ENCODE results near the gene ZFR2.

The ZFR2 gene

DNA sequence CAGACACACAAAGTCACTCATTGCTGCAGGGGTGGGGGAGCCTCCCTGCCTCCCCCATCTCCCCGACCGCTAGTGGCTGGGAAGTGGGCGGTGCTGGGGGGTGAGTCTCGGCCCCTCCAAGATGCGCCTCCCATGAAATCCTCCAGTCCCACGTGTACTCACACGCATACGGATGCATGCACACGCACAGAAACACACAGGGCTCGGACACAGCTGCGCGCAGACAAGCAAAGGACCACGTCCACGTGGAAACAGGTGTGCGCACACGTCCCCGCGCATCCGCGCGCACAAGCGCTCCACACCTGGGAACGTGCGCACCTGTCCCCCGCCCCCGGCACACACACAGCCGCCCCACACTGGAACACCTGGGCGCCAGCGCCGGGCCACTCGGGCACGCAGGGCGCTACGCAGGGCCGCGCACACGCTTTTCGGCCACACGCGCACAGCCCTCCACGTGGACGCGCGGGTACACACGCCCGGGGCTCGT lies 83.3 kb downstream of the ZFR2 start:
- DNase-seq: peak; percentile 30

DNA sequence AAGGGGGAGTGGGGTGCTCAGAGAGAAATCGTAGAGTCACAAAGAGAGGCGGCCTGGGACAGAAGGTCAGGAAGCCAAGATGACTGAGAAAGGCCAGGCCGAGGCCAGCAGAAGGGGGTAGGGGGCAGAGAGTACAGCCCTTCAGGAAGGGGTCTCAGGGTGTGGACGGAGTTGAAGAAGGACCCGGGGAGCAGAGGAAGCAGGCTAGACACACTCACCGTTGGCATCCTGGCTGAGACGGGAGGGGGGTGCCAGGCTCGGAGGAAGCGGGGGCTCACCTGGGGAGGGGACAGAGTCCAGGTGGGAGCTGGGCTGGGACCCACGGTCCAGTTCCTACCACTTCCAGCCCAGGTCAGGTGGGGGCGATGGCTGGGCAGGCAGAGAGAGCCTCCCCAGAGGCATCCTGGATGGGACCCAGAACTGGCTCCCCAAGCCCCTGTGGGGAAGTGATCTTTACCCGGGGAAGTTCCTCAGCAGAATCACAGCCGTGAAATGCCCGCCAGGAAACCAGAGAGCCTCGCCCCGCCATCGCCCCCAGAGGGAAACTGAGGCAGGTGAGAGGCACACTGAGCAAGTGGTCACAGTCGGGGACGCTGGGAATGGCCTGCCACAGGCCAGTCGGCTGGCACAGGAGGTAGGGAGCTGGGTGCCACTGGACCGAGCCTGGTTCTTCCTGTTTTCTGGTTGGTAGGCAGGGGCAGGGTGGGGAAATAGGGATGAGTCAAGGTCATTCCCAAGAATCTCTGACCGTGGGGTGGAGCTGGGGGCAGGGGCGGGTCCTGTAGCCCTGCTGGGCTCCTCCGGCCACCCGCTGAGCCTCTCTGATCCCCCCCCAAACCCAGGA lies 84.0 kb downstream of the ZFR2 start:
- DNase-seq: no peak

DNA sequence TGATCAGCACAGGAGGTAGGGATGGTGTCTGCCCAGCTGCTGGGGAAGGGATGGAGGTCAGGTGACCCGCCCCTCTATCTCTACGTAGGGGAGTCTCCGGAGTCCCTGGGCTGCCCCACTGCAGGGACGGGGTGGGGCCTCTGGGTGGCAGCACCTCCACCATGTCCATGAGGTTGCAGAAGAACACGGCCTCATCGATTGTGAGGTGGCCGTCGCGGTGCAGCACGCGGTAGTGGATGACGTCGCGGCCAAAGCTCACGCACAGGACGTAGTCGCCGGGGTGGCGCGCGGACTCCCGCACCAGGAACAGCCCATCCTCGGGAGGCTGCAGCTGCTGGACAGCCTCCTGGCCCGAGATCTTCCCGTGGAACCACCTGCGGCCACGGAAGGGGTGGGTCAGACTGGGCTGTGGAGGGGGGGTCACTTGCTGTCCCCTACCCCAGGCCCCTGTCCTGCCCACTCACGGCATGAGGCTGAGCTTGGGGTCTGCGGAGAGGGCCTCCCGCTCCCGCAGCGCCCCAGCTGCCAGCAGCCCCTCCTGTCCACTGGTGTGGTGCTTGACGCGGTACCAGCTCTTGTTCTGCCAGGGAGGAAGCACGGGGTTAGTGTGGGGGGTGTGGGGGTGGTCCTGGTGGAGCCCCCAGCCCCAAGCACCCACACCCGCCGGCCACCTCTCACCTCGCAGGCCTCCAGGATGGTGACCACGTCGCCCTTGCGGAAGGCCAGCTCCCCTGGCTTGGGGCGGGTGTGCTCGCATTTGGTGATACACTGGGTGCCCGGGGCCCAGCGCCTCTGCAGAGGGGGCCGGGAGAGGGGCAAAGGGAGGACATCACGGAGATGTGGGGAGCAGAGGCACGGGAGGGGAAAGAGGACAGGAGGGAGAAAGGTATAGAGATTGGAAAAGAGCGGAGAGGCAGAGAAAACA lies 84.9 kb downstream of the ZFR2 start:
- DNase-seq: peak; percentile 62

DNA sequence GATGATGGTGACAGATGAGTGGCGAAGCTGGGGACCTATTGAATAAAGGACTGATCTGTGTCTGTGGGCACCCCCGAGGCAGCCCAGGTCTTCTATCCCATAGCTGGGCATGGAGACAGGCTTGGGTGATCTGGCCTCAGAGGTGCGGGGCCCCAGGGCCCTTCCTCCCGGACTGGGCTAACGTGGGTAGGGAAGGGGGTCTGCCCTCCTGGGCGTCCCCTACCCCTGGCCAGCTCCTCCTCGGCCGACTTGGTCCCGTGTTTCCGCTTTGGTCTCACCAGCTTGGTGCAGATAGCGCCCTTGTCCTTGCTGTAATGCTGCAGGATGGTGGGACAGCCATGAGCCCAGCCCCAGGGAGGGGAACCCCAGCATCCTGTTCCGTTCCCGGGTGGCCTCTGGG lies 85.9 kb downstream of the ZFR2 start:
- no peak for DNase-seq

DNA sequence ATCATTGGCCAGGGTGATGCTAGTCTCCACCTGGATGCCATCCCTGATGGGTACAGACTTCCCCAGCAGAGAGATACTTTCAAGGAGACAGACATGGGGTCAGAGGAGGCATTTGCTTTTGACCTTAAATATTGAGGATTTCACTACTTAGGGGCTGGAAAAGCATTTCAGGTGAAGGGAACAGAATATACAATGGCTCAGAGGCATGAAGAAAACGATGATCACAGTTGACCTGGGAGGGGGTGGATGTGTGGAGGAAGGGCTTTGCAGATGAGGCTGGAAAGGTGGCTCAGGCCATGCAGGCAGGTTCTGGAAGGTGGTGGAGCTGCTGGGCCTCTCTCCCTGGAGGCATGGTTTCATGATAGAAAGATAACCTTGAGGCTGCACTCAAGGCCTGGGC lies 86.5 kb downstream of the ZFR2 start:
- DNase-seq: no peak

DNA sequence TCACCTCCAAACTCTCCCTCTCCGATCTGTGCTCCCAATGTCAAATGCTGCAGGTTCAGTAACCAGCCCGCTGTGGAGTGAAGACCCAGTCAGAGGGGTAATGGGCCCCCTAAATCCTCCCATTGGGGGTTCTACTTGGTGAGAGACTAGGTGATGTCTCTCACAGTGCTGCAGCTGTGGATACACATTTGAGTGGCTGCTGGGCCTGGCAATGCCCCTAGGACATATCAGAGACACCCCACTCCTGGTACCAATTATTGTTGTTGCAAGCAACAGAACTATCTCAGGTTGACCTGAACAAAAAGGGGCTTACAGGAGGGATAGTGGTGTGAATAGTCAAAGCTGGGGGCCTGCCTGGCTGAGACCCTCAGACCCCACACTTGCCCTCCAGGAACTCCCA lies 87.2 kb downstream of the ZFR2 start:
- DNase-seq: no peak

DNA sequence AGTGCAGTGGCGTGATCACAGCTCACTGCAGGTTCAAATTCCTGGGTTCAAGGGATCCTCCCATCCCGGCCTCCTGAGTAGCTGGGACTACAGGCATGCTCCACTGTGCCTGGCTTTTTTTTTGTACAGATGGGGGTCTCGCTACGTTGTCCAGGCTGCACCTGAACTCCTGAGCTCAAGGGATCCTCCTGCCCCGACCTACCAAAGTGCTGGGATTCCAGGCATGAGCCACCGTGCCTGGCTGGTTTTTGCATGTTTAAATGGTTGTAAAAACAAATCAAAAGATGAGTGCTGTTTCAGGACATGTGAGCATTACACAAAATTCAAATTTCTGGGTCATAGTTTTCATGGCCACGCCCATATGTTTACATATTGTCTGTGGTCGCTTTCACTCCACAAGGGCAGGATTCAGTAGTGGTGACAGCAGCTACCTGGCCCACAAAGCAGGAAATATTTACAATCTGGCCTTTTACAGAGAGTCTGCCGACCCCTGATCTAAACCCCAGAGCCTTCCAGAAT lies 88.0 kb downstream of the ZFR2 start:
- DNase-seq: no peak

DNA sequence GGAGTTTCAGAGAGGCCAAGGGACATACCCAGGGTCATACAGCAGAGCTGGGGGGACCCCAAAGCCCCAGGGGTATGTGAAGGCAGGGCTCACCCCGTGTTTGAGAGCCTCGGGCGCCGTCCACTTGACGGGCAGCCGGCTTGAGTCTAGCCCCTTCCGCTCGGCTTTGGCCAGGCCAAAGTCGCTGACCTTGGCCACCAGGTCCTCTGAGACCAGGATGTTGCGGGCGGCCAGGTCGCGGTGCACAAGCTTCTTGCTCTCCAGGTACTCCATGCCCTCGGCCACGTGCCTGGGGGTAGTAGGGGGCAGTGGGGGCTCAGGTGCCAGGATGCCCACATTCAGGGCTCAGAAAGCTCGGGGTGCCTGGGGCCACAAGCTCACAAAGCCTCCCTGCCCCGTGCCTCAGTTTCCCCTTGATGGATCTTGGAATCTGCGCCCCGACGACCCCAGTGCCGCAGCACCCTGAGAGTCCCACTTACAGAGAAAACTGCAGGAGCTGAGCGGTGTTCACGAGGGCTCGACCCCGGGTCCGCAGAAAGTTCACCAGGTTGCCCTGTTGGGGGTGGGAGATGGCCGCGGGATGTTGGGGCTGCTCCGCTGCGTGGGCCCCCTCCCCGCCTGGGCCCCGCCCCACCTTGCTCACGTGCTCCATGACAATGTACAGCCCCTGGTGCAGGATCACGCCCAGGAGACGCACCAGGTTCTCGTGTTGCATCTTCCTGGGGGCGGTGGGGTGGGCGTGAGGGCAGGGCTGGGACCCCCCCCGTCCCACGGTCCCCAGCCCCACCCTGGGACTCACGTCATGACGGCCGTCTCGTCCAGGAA lies 89.7 kb downstream of the ZFR2 start:
- DNase-seq: no peak

DNA sequence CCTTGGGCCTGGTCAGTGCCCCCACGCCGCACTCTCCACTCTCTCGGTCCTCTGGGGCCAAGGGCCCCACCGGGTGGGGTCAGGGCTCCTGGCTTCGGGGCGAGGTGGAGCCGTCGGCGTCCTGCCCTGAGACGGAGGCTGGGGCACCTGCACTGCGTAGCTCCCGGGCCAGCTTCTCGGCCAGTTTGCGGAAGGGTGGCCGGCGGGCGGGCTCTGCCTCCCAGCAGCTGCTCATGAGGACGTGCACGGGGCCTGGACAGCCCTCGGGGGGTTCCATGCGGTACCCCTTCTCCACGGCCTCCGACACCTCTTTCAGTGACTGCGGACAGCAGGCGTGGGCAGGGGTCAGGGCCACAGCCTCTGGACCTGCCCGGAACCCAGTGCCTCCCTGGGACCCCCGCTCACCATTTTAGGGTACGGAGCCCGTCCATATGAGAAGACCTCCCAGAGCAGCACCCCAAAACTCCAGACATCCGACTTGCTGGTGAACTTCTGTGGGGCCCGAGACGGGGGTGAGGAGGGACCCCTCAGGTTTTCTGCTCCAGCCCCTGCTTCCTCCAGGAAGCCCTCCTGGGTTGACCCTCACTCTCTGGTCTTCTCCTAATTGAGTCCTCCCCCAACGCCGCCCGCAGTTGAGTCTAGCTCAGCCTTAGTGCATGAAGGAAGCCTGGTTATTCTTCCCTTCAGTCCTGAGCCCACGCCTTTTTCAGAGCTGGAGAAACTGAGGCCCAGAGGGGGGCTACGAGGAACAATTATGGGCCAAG lies 90.6 kb downstream of the ZFR2 start:
- no peak for DNase-seq

DNA sequence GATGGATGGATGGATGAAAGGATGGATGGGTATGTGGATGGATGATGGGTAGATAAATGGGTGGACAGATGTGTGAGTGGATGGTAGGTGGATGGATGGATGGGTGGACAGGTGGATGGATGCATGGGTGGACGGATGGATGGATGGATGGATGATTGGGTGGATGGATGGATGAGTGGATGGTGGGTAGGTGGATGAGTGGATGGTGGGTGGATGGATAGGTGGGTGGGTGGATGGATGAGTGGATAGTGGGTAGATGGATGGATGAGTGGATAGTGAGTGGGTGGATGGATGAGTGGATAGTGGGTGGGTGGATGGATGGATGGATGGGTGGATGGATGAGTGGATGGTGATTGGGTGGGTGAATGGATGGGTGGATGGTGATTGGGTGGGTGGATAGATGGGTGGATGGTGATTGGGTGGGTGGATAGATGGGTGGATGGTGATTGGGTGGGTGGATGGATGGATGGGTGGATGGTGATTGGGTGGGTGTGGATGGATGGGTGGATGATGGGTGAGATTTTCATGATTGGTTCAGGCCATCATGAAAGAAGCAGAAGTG lies 92.3 kb downstream of the ZFR2 start:
- DNase-seq: no peak

DNA sequence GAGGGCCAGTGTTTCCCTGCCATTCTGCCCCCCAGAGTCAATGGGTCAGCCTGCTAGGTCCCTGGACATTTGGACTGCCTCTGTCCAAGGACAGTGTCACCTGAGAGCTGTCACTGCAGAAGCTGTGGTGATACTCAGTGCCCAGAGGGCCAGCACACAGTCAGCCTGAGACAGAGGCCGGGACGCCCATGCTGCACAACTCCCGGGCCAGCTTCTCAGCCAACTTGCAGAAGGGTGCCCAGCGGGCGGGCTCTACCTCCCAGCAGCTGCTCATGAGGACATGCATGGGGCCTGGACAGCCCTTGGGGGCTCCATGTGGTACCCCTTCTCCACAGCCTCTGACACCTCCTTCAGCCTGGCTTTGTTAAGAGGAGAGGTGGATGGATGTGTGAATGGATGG lies 93.0 kb downstream of the ZFR2 start:
- no peak for DNase-seq

DNA sequence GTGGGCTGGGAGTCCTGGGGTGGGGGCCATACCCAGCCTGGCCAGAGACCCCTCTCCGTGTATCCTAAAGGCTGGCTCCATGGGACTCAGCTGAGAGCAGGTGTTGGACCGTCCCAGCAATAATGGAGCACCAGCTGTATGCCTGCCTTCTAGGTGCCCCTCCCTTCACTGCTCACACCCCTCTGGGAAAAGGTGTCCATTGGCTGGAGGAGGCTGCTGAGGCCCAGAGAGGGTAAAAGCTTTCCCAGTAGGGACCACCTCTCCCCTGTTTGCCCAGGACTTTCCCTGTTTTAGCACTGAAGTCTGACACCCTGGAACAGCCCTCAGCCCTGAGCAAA lies 93.5 kb downstream of the ZFR2 start:
- DNase-seq: no peak

DNA sequence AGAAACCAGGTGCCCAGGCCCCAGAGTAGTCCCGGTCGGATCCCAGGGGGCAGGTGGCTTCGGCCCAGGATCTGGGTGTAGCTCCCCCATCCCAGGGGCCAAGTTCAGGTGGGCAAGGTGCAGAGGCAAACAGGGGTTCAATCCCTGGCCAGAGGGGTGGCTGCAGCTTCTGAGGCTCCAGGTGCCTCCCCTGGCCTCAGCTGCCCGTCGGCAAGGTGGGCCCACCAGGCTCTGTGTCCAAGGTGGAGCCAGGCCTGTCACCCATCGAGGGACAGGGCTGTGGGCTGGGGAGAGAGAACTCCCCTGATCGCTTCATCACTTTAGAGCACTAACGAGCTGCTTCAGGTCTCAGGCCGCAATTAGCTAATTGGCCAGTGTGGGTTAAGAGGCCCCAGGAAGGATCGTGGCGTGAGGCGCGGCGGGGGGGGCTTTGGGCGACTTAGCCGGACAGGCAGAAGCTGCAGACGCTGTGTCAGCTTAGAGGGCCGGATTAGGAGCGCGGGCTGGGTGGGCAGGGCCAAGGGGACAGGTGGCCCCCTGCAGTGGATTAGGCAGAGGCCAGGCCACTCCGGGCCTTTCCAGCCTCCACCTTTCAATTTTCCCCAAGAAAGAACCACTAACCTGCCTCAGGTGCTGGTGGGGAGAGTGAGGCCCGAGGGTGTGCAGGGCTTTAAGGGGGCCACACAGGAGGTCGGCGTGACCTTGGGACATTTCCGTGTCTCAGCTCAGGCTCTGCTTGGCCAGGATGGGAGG lies 94.0 kb downstream of the ZFR2 start:
- DNase-seq: no peak

DNA sequence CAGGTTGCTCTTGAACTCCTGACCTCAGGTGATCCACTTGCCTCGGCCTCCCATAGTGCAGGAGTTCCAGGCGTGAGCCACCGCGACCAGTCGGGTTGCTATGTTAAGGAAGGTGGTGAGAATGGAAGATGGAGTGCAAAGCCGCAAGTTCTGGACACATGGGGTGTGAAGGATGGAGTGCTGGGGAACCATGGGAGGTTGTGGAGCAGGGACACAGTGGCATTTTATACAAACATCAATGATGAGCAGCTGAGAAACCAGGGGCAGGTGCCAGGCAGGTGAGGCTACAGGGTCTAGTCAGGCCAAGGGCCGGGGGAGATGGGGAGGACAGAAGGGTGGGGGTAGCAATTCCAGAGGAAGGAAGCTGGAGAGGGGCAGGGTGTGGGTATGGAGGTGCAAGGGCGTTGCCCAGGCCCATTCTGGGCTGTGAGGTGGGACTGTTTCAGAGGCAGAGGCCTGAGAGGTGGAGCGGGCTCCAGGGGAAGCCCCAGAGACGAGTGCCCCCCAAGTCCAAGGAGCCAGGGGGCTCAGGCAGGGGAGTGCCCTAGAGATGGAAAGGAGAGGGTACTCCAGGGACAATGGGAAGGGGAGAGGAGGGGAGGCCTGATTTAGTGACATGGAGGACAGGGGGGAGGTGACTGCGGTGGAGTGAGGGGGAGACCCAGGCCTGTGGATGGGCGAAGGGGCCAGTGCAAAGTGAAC lies 94.9 kb downstream of the ZFR2 start:
- DNase-seq: no peak

DNA sequence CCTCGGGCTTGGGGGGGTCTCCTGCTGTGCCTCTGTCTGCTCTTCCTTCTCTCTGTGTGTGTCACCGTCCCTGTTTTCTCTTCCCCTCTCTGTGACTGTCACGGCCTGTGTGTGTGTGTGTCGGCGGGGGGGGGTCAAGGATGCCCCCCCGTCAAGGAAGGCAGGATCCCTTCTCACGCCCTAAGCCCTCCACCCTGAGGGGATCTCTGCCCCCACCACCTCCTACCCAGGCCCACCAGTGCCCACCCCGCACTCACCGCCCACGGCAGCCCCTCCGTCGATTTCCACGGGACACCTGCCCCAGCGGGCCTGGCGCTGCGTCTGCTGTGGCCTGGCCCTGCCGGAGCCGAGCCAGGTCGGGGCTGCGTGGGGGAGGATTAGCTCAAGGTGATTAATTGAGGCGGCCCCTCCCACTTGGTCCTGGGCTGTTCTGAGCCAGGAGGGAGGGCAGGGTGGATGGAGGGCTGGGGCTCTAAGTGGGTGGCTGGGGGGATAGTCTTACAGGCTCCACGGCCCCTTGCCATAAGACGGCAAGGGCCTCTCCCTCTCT lies 96.9 kb downstream of the ZFR2 start, which contains the start of gene RAX2:
TSS of gene RAX2 (minus strand) at position 323 of the 550 bp plus-strand sequence. CDS start 486 bp downstream, outside the sequence.
- DNase-seq: no peak

DNA sequence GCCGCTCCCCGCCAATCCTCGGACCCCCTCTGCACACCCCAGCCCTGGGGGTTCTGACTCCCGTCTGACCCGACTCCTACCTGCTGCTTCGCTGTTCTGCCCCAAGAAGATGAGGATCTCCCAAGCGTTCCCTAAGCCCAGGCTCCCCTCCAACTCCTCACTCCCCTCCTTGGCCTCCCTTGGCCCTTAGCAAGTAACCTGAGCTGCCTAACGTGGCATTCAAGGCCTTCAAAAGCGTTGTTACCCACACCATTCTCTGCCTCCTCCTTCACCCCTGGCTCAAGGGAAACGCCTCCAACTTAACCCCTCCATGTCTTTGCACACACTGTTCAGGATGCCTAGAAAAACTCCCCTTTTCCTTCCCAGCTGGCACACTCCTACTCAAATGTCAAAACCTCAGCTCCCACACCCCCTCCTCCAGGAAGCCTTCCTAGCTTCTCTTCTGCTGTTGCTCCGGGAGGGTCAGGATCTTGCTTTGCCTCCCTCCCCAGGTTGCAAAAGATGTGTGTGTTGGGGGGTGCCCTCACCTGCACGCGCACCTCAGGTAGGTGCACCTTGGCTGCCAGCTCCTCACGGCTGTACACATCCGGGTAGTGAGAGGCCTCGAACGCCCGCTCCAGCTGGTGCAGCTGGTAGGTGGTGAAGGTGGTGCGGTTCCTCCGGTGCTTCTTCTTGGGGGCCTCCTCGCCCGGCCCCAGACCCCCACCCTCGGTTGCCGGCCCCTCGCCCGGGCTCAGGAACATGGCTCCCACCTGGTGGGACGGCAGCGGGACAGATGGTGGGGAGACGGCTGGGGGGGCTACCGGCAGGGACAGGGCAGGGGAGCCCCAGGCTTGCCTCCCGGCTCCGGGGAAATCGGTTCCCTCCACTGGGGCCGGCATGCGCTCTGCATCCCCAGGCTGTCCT lies 97.6 kb downstream of the ZFR2 start:
- DNase-seq: no peak

DNA sequence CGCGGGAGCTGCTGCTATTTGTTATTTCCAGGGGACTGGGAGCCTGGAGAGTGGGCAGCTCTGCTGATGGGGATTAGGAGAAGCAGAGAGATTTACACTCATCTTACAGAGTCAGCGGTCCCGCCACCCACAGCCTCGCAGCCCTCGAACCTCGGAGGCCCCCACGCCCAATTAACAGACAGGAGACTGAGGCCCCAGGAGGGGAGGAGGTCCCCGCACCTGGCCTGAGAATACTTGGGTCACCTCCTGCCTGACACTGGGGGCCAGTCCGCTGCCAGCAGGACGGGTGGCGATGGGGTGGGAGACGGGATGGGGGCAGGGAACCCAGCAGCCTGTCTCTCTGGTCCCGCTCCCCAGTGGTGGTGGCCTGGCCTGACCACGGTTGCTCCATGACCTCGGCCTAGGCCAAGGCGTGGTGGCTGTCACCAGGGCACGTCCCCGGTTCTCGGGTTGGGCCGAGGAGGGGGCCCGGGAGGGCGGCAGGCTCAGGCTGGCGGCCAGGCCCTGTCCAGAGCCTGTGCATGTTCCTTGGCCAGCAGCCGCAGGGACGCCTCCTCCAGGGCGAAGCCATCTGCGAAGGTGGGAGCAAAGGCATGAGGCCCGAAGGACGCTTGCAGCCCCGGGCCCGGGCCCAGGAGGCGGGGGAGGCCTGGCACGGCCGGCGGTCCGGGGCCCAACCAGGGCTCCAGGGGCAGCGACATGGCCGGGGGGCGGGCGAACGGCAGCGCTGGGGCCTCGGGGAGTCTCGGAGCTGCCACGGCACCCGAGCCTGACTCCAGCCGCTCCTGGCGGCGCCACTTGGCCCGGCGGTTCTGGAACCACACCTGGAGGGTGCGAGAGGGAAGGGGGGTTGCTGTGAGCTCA lies 98.5 kb downstream of the ZFR2 start:
- DNase-seq: no peak

DNA sequence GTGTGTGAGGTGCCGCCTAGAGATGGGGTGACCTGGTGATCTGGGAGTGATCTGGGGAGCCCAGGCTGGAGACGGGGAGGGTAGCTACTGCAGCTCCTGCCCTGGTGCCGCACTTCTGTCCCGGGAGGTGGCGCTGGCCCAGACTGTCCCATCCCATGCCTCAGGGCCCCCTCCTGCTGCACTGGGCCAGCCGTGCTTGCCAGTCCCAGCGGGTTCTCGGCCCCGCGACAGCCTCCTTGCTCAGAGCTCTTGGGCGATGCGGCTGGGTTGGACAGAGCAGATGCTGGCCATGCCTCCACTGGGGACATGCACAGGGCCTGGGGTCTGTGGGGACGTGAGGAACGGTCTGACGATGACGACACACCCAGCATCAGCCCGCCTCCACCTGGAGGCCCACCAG lies 99.3 kb downstream of the ZFR2 start:
- no peak for DNase-seq
